ENCODE results near the gene CDHR5. TPM values are rescaled to one million over a fixed set of nuclear protein-coding genes. Genes with fewer than 3 reads are reported as not detected.

The CDHR5 gene
- total RNA-seq, 2 donors from 2014 or later: 140 to 310 TPM

DNA sequence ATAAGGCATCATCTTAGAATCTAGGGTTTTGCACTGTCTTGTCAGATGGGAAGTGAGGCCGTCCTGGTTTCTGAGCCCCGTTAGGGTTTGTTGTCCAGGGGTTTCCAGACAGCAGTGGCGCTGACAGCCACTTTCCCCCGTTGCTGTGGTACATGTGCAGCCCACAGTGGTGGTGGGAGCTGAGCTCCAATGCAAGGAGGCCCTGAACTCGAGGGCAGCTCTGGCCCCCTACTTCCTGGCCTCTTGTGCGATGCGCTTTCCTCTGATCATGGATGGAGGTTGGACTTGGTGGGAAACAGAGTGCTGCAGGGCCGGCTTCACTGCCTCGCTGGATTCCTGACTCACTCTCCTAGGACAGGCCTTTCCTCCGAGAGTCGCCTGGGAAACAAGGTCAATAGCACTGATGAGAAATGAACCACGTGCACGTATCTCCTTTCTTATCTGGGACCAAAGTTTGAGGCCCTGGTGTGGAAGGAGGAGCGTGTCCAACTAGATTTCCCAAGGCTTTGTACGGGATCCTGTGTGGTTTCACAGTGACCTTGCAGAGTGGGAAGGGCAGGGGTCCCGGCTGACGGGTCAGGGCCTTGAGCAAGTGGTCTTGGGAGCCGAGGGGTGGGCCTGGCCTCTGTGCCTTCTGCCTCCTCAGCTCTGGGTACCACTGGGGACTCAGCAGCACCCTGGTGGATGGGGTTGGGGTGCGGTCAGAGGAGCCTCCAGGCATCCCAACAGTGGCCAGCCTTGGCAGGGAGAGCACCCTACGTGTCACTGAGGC is 44.7 kb downstream of the CDHR5 start:
- Histone ChIP-seq H3K4me3 (no peak overlapping the region), H3K4me1 (peaks cover 9% of the 10 kb centered on the region), H3K9me3 (no peaks in the 10 kb centered on the region), H3K36me3 (no peaks in the 10 kb centered on the region), H3K9ac (ENCODE audit: low read depth in 2 of 2, low read length in 2 of 2) (no peak overlapping the region), H3K27ac (no peak overlapping the region), H3K27me3 (no peaks in the 10 kb centered on the region)
- TF ChIP-seq, protein P1, sequence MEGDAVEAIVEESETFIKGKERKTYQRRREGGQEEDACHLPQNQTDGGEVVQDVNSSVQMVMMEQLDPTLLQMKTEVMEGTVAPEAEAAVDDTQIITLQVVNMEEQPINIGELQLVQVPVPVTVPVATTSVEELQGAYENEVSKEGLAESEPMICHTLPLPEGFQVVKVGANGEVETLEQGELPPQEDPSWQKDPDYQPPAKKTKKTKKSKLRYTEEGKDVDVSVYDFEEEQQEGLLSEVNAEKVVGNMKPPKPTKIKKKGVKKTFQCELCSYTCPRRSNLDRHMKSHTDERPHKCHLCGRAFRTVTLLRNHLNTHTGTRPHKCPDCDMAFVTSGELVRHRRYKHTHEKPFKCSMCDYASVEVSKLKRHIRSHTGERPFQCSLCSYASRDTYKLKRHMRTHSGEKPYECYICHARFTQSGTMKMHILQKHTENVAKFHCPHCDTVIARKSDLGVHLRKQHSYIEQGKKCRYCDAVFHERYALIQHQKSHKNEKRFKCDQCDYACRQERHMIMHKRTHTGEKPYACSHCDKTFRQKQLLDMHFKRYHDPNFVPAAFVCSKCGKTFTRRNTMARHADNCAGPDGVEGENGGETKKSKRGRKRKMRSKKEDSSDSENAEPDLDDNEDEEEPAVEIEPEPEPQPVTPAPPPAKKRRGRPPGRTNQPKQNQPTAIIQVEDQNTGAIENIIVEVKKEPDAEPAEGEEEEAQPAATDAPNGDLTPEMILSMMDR (IDR thresholded peaks at IDR 0.05): no peak
- intact Hi-C loops (cut with DNase I): loop anchor here (5.0 kb wide), 1 partner anchor 37 kb away; the partner anchor contains the start of gene IRF7
- DNase-seq: no peak

DNA sequence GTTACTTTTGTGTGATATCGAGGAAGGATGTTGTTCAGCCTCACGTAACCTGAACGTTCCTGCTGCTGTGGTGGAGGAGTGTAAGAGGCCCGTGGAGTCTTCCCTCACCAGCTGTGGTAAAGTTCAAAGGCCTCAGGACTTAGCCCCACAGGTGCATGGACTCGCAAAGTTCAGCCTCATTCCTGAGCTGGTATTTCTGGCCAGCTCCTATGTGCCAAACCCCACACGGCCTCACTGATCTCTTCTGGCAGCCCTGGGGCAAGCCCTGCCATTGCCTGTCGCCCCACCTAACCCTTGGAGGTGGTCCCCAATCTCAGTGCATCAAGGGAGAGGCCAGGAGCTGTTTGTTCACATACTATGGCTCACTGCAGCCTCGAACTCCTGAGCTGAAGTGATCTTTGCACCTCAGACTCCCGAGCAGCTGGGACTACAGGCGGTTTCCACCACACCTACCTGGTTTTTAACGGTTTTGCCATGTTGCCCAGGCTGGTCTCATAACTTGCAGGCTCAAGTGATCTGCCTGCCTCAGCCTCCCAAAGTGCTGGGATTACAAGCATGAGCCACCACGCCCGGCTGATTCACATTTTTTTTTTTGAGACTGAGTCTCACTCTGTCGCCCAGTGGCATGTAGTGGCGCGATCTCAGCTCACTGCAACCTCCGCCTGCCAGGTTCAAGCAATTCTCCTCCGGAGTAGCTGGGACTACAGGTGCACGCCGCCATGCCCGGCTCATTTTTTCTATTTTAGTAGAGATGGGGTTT is 46.3 kb downstream of the CDHR5 start:
- H3K9me3 ChIP-seq: no peaks in the 10 kb centered on the region
- no peak for DNase-seq
- intact Hi-C loops (cut with DNase I): loop anchor here (5.0 kb wide), 1 partner anchor 39 kb away; the partner anchor contains the start of gene IRF7
- TF ChIP-seq, protein P1 (IDR thresholded peaks at IDR 0.05): no peak
- H3K27ac ChIP-seq: no peak overlapping the region
- H3K9ac ChIP-seq (ENCODE audit: low read depth in 2 of 2, low read length in 2 of 2): peak overlapping the region in 1 of 2 donors; percentile 62
- H3K4me1 ChIP-seq: peaks cover 16% of the 10 kb centered on the region
- H3K27me3 ChIP-seq: no peaks in the 10 kb centered on the region
- no peak overlapping the region for H3K4me3 ChIP-seq
- no peaks in the 10 kb centered on the region for H3K36me3 ChIP-seq

DNA sequence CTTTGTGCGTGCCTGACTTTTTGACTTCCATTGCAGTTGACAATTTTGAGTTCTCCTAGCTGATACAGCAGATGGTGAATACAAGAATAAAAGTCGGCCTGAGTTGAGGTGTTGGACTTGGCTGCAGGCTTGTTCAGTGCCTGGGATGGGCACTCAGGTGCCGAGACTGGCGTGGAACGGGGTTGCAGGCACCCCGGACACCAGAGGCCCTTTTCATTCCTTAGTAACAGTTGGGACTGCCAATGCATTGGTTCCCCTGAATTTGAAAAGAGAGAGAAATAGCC is 47.2 kb downstream of the CDHR5 start:
- peak overlapping the region; percentile 78 for H3K4me3 ChIP-seq
- H3K9ac ChIP-seq (ENCODE audit: low read depth in 2 of 2, low read length in 2 of 2): peak overlapping the region; percentile 62 to 92
- H3K27me3 ChIP-seq: no peaks in the 10 kb centered on the region
- DNase-seq: no peak
- intact Hi-C loops (cut with DNase I): loop anchor here (5.0 kb wide), 1 partner anchor 40 kb away; the partner anchor contains the start of gene IRF7
- no peaks in the 10 kb centered on the region for H3K9me3 ChIP-seq
- H3K27ac ChIP-seq: no peak overlapping the region
- peaks cover 16% of the 10 kb centered on the region for H3K4me1 ChIP-seq
- TF ChIP-seq, protein P1 (IDR thresholded peaks at IDR 0.05): no peak
- H3K36me3 ChIP-seq: no peaks in the 10 kb centered on the region

DNA sequence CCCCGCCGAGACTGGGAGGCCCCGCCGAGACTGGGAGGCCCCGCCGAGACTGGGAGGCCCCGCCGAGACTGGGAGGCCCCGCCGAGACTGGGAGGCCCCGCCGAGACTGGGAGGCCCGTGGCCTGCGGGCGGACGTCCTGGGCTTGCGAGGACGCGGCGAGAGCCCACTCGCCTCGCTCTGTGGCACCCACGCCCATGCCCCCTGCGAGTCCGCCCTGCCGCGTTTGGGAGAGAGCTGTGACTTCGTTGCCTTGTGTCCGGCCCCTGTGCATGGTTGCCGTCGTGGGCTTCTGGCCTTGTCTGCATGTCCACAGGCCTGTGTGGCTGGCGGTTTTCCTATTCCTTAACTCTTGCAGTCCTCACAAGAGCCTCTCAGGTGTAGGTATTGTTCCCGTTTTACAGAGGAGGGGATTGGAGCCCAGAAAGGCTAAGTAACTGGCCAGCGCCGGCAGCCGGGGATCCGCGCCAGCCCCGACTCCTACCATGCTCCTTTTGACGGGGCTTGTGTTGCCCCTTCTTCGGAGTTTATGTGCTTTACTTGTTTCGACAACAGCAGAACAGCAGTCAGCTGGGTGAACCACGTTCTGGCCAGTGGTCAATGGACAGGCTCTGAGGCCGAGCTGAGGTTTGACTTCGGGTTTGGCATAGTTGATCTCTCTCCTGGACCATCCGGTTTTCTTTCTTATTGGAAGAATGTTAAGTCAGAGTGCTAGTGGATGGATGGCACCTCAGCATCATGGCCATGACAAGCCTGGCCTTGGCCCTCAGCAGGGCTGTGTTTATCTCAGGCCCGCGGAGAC is 47.7 kb downstream of the CDHR5 start:
- DNase-seq: no peak
- no peaks in the 10 kb centered on the region for H3K36me3 ChIP-seq
- H3K27ac ChIP-seq: peak overlapping the region; percentile 2
- H3K27me3 ChIP-seq: no peaks in the 10 kb centered on the region
- peak overlapping the region; percentile 62 to 92 for H3K9ac ChIP-seq (ENCODE audit: low read depth in 2 of 2, low read length in 2 of 2)
- intact Hi-C loops (cut with DNase I): loop anchor here (5.0 kb wide), 1 partner anchor 40 kb away; the partner anchor contains the start of gene IRF7
- TF ChIP-seq, protein P1 (IDR thresholded peaks at IDR 0.05): no peak
- H3K4me1 ChIP-seq: peaks cover 16% of the 10 kb centered on the region
- H3K4me3 ChIP-seq: peak overlapping the region; percentile 78
- H3K9me3 ChIP-seq: no peaks in the 10 kb centered on the region
